Epithelial cell of proximal tubule (primary cell): Measurements from ENCODE around the gene ERBB2. TPM values are rescaled to one million over a fixed set of nuclear protein-coding genes. Genes with fewer than 3 reads are reported as not detected.

ENCODE experiments used
- DNase-seq: peaks from one replicate; pipeline ENCODE4 v3.0.0-alpha.2; 2011; ENCODE audit warnings: low read depth
- H3K4me3 ChIP-seq: 2 replicates; pipeline ENCODE4 v1.5.1; 2011; ENCODE audit warnings: low read depth, mild to moderate bottlenecking, low read length
- CTCF ChIP-seq: conservative IDR thresholded peaks from 2 replicates; pipeline ENCODE4 v1.5.1; 2012; ENCODE audit warnings: low read depth, mild to moderate bottlenecking, low read length
- total RNA-seq: library from RNA; depleted of rRNA; stranded (reverse); fragments of >200 nt; gene quantifications from 2 replicates; pipeline ENCODE4 v1.2.3, GENCODE V29; 2015

Gene ERBB2
- total RNA-seq, 1 donor from 2014 or later: 53.3 TPM

- TF ChIP-seq CTCF: no peak
- DNase-seq: no peak
- H3K4me3 ChIP-seq: no peak overlapping the region
These were observed 65.9 kb downstream of the ERBB2 start for GRCh38 chr17:39765766-39766165.

DNA sequence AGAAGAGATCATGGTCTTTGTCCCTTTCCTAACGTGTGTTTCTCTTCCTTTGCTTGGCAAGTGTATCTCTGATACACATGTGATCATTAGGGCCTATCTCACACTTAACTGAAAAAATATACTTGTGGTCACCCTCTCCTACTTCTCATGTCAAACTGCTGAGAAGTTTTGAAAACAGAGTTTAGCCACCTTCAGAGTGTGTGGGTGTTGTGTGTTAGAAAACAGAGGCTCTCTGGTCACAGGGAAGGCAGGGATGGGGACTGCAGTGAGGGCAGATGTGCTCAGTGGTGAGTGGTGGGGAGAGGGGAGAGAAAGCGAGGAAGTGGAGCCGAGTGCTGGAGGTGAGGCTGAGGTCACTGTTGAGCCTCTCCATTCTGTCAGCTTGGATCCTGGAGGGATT lies 67.3 kb downstream of the ERBB2 start:
- TF ChIP-seq CTCF: no peak
- no peak overlapping the region for H3K4me3 ChIP-seq
- DNase-seq: no peak

- no peak overlapping the region for H3K4me3 ChIP-seq
- TF ChIP-seq CTCF: no peak
- no peak for DNase-seq
These were observed 70.2 kb downstream of the ERBB2 start for GRCh38 chr17:39769974-39770587.

DNA sequence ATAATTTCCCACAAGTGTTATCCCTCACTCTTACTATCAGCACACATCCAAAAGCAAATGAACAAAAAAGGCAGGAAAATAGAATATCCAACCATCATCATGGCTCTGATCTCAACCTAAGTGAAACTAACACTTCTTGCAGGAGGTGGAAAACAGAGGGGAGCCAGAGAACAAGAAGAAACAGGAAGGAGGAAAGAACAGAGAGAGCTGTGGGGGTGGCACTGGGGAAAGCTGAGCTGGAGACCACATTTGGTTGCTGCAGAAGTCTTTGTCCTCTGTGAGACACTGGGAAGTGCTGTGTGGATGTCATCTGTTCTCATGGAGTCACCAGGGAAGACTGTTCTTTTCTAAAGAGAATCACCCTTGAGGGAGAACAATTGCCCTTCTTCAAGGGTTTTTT lies 72.6 kb downstream of the ERBB2 start:
- no peak overlapping the region for H3K4me3 ChIP-seq
- TF ChIP-seq CTCF: no peak
- DNase-seq: no peak

DNA sequence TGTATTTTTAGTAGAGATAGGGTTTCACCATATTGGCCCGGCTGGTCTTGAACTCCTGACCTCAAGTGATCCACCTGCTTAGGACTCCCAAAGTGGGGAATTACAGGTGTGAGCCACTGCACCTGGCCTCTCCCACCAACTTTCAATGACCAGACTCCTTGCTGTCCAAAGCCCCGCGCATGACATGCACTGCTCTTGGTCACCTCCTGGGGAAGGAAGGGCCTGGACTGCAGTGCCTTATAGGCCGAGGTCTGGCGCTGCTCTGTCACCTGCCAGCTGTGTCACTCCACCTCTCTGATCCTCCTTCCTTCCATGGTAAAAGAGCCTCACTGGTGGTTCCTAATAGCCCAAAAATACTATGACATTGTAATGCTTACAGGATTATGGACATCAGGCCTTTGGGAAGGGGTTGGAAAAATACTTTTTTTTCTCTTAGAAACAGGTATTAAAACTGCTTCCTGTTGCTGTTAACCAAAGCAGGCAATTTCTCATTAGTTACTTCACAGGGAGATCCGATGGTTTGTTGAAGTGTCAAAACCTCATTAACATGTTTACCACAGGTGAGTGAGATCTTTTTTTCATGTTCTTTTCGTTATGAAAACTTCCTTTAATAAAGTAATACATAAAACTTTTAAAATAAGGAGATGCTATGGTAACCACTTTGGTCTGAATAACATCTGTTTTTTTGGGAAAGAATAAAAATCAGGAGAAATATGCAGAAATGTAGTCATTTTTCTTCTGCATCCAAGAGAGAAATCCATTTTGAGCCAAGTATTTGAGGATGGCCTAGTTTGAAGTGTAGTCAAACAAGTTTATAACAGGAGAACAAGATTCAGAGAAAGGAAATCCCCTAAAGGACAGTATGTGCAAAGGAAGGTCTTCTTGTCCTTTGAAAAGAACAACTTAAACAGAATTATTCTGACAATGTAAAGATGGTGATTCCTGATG lies 73.4 kb downstream of the ERBB2 start:
- DNase-seq: no peak
- TF ChIP-seq CTCF: no peak

DNA sequence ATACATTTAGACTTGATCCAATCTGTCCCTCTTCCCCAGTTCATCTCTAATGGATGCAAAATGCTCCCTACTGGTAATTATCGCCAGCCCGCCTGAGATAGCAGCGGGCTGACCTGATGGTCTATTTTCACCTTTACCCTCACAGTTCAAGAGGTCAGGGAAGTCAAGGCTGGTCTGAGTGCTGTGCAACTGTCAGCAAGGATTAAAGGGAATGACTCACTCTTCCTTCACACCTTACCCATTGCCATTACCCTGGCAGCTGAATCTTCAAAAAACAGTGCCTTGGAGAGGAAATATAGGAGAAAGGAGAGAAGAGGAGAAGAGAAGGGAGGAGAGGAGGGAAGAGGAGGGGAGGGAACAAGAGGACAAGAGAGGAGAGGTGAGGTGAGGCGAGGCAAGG lies 74.2 kb downstream of the ERBB2 start:
- TF ChIP-seq CTCF: no peak
- DNase-seq: no peak
- no peak overlapping the region for H3K4me3 ChIP-seq

More for the DNA sequence above, 73.4 kb downstream of the ERBB2 start:
- no peak overlapping the region for H3K4me3 ChIP-seq
